Stimulated activated CD4-positive, alpha-beta T cell treated with anti-CD3 and anti-CD28 coated beads, Interleukin-4, amount 100 ng/mL, for 24 hours (primary cell): ENCODE data around the gene GAREM1.
"Not testable (repeated sequence)": the region's sequence is repeated elsewhere in the genome, so short reads cannot be mapped to it uniquely, and the experiment has no call there.

ENCODE experiments used
- DNase-seq: peaks from one replicate; pipeline ENCODE4 v3.0.0-alpha.2; 2020

GAREM1 gene

GRCh38 chr18:32470714-32471633 is at the start of gene GAREM1:
GAREM1 (minus strand) TSS chr18:32470882; CDS start chr18:32470428, 454 bp downstream.
- peak; percentile 62 for DNase-seq

- DNase-seq = no peak
These were observed 40.5 kb upstream of the GAREM1 start for GRCh38 chr18:32511147-32511546.

GRCh38 chr18:32509111-32509510 is 38.4 kb upstream of the GAREM1 start:
- no peak for DNase-seq

- no peak for DNase-seq
These were observed 36.4 kb upstream of the GAREM1 start for GRCh38 chr18:32507093-32507492.

- no peak for DNase-seq
These were observed 31.3 kb upstream of the GAREM1 start for GRCh38 chr18:32502014-32502413.

GRCh38 chr18:32501242-32501641 is 30.6 kb upstream of the GAREM1 start:
- DNase-seq = not testable (repeated sequence)

- DNase-seq = no peak
These were observed 12.3 kb upstream of the GAREM1 start for GRCh38 chr18:32483002-32483401.

- no peak for DNase-seq
These were observed 11.4 kb upstream of the GAREM1 start for GRCh38 chr18:32482117-32482516.

- no peak for DNase-seq
These were observed 9.9 kb upstream of the GAREM1 start for GRCh38 chr18:32480581-32480980.

- DNase-seq = no peak
These were observed 8.1 kb upstream of the GAREM1 start for GRCh38 chr18:32478807-32479206.

- DNase-seq = no peak
These were observed 7.6 kb upstream of the GAREM1 start for GRCh38 chr18:32478317-32478716.

GRCh38 chr18:32476106-32476505 is 5.4 kb upstream of the GAREM1 start:
- DNase-seq = no peak

- not testable (repeated sequence) for DNase-seq
These were observed 4.4 kb upstream of the GAREM1 start for GRCh38 chr18:32475069-32475468.

GRCh38 chr18:32473325-32473724 is 2.6 kb upstream of the GAREM1 start:
- DNase-seq = no peak

GRCh38 chr18:32472841-32473240 is 2.2 kb upstream of the GAREM1 start:
- DNase-seq = no peak

- no peak for DNase-seq
These were observed 295 bp downstream of the GAREM1 start for GRCh38 chr18:32470460-32470713.

GRCh38 chr18:32469691-32470459 is 807 bp downstream of the GAREM1 start:
- no peak for DNase-seq

GRCh38 chr18:32469190-32469651 is 1.5 kb downstream of the GAREM1 start:
- DNase-seq = no peak

GRCh38 chr18:32468147-32468845 is 2.4 kb downstream of the GAREM1 start:
- no peak for DNase-seq

GRCh38 chr18:32461709-32462272 is 8.9 kb downstream of the GAREM1 start:
- DNase-seq = no peak

- DNase-seq = no peak
These were observed 10.4 kb downstream of the GAREM1 start for GRCh38 chr18:32460171-32460731.

- DNase-seq = no peak
These were observed 11.2 kb downstream of the GAREM1 start for GRCh38 chr18:32459361-32460101.
